ENCODE measurements around the gene OTUD6A. TPM values are rescaled to one million over a fixed set of nuclear protein-coding genes. Genes with fewer than 3 reads are reported as not detected.

The OTUD6A gene
- total and polyA plus RNA-seq, 8 donors: 0.09 to 0.13 (median 0.10) TPM; not detected in 5

DNA sequence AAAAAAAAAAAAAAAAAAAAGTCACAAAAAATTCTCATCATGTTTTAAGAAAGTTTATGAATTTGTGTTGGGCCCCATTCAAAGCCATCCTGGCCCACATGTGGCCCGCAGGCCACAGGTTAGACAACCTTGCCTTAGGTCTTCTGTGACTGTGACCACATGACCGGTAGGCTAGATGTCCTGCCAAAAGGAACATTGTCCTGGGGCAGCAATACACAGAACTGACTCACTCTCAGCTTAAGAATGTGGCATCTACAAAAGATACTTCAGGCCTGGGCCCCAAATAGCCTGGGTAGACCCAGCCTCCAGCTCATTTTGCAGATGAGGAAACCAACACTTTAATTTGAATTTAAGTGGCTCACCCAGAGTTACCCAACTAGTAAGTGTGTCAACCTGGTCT lies 22.5 kb upstream of the OTUD6A start:
- Histone ChIP-seq H3K27ac (no peak overlapping the region), H3K4me3 (no peak overlapping the region), H3K4me1 (no peaks in the 10 kb centered on the region), H3K27me3 (no peaks in the 10 kb centered on the region), H3K9me3 (no peaks in the 10 kb centered on the region), H3K36me3 (no peaks in the 10 kb centered on the region)
- no peak for DNase-seq
- ATAC-seq: peak; percentile 15
- TF ChIP-seq, protein P1, sequence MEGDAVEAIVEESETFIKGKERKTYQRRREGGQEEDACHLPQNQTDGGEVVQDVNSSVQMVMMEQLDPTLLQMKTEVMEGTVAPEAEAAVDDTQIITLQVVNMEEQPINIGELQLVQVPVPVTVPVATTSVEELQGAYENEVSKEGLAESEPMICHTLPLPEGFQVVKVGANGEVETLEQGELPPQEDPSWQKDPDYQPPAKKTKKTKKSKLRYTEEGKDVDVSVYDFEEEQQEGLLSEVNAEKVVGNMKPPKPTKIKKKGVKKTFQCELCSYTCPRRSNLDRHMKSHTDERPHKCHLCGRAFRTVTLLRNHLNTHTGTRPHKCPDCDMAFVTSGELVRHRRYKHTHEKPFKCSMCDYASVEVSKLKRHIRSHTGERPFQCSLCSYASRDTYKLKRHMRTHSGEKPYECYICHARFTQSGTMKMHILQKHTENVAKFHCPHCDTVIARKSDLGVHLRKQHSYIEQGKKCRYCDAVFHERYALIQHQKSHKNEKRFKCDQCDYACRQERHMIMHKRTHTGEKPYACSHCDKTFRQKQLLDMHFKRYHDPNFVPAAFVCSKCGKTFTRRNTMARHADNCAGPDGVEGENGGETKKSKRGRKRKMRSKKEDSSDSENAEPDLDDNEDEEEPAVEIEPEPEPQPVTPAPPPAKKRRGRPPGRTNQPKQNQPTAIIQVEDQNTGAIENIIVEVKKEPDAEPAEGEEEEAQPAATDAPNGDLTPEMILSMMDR (IDR thresholded peaks at IDR 0.05): no peak
- intact Hi-C loops (cut with DNase I): loop anchor here in 1 of 2 donors (5.0 kb wide), 1 partner anchor 58 kb away; no protein-coding TSS in a partner anchor

DNA sequence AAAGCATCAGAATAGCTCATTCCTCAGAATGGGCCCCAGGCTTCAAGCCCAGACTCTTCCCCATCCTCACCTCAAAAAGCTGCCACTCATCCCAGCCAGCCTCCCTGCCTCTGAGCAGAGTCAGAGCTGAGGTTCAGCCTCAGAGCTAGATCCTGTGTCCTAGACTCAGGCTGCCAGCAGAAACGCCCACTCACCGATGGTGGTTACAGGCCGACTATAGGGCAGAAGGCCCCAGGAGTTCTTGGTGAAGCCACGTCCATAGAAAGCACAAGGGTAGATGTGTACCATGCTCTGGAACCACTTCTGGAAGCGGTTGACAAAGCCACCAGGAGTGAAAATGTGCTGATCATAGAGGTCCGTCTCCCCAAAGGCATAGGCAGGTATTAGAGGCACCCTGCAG lies 20.3 kb upstream of the OTUD6A start:
- Histone ChIP-seq H3K27me3 (no peaks in the 10 kb centered on the region), H3K4me3 (no peak overlapping the region), H3K9me3 (no peaks in the 10 kb centered on the region), H3K36me3 (no peaks in the 10 kb centered on the region), H3K27ac (no peak overlapping the region), H3K4me1 (no peaks in the 10 kb centered on the region)
- ATAC-seq (no peak), DNase-seq (no peak)
- intact Hi-C loops (cut with DNase I): no loop called here
- TF ChIP-seq, protein P1 (IDR thresholded peaks at IDR 0.05): no peak

DNA sequence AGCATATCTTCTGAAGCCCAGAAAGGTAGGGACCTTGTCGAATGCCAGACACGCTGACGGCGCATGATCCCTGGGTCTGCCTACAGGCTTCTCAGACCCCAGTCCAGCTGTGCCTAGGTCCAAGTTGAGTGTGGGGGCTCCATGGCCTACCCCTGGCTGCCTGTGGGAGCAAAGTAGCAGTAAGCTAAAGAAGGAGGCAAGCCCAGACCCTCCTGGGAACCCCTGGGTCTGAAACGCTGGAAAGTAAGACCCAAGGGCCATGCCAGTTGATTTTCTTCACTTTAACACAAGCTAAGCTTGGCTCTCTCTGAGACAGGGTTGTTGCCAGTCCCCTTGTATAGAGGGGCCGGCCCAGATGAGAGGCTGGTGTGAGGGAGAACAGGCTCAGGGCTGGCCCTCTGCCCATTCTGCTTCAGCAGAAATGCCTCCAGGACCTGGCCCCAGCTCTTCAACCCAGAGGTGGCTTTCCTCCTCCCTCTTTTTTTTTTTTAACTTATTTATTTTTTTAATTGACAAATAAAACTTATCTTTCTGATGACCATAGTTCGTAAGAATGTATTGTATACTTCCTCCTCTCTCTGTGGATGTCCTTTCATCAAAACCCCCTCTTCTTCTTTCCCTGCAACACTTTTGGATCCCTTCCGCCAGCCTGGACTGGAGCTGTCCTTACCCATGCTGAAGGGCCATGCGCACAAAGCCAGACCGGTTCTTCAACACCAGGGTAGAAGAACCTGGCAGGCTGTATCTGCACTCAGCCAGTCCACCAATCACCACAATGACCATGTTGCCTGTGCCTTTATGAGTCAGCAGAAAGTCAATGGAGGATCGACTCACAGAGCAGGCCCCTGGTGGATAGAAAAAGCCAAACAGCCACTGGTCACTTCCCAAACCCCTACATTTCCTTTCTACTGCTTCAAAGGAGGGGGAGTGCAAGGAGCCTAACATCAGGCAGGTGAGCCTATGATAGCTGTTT lies 19.6 kb upstream of the OTUD6A start:
- Histone ChIP-seq H3K36me3 (no peaks in the 10 kb centered on the region), H3K4me1 (no peaks in the 10 kb centered on the region), H3K27ac (no peak overlapping the region), H3K4me3 (no peak overlapping the region), H3K9me3 (no peaks in the 10 kb centered on the region), H3K27me3 (no peaks in the 10 kb centered on the region)
- intact Hi-C loops (cut with DNase I): no loop called here
- TF ChIP-seq, protein P1 (IDR thresholded peaks at IDR 0.05): no peak
- peak; percentile 40 for ATAC-seq
- DNase-seq: no peak

DNA sequence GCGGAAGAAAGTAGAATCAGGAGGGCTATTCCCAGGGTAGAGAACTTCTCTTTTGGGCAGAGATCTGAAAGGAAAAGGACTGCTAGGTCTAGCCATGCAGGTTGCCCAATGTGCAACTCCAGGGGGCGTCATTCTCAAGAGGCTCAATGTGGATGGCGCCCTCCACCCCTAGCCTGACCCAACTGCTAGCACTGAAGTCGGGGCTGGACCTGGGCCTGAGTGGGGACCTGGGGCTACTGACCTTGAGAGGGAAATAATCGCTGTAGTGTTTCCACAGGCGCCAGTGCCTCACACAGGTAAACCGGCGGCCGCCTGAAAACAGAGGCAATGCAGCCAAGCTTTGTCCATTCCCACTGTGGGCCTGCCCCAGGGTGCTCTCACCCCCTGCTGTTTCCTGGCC lies 18.6 kb upstream of the OTUD6A start:
- no peak overlapping the region for H3K27ac ChIP-seq
- H3K9me3 ChIP-seq: no peaks in the 10 kb centered on the region
- no peak for ATAC-seq
- no peak for DNase-seq
- intact Hi-C loops (cut with DNase I): no loop called here
- no peak overlapping the region for H3K4me3 ChIP-seq
- TF ChIP-seq, protein P1 (IDR thresholded peaks at IDR 0.05): no peak
- no peaks in the 10 kb centered on the region for H3K4me1 ChIP-seq
- no peaks in the 10 kb centered on the region for H3K27me3 ChIP-seq
- H3K36me3 ChIP-seq: no peaks in the 10 kb centered on the region

DNA sequence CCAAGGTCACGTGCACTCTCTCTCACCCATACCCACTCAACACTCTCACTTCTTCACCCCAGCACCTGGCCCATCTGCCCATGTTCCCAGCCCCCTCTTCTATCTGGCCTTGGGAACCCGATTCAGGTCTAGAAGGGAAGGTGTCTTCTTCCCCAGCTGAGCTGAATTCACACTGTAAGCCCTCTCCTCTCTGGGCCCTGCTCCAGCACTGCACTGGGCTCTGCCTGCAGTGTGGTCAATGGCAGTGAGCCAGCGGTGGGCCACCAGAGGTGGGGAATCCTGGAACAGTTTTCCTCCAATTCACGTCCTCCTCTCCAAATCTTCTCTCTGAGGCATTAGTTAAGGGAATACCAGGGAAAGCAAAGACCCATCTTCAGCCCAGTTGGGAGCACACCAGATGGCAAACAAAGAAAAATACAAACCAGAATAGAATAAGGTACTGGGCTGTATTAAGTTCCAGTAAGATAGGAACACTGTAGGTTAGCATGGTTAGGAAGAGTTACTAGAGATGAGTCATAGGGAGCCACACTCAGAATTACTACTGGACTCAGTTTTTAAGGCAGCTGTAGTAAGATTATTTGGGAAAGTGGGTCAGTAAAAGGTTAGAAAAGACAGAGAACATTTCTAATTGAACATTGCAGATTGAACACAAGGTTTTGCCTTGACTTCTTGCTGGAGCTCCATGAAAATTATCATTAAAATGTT lies 17.6 kb upstream of the OTUD6A start:
- H3K36me3 ChIP-seq: no peaks in the 10 kb centered on the region
- no peaks in the 10 kb centered on the region for H3K9me3 ChIP-seq
- intact Hi-C loops (cut with DNase I): no loop called here
- no peak overlapping the region for H3K27ac ChIP-seq
- TF ChIP-seq, protein P1 (IDR thresholded peaks at IDR 0.05): no peak
- H3K4me1 ChIP-seq: no peaks in the 10 kb centered on the region
- DNase-seq: no peak
- no peaks in the 10 kb centered on the region for H3K27me3 ChIP-seq
- H3K4me3 ChIP-seq: no peak overlapping the region
- no peak for ATAC-seq

All from left lung (tissue), 10 donors.